Heart right ventricle (tissue), 16 donors: ENCODE results near the gene ATXN1. TPM values are rescaled to one million over a fixed set of nuclear protein-coding genes. Genes with fewer than 3 reads are reported as not detected.

Experiments used
- ATAC-seq, 8 donors: fragments of 200-7000 bp; cut with Tn5 transposase; one replicate each; pipeline ENCODE4 v1.9.1; 2020; ENCODE audit warnings: mild to moderate bottlenecking in 8 of 8, moderate library complexity in 8 of 8, moderate number of reproducible peaks in 1 of 8
- DNase-seq, 2 donors: peaks; one replicate each; pipeline ENCODE4 v3.0.0-alpha.2; 2020
- H3K27ac ChIP-seq, 10 donors: fragments of 200-600 bp; sonication (generic) in 2 of 10; one replicate each; pipeline versions ENCODE4 v1.5.0 to v1.8.0; 2020 to 2022; ENCODE audit warnings: mild to moderate bottlenecking in 3 of 10
- H3K27me3 ChIP-seq, 7 donors: fragments of 200-600 bp; one replicate each; pipeline ENCODE4 v1.8.0; 2021 to 2022; ENCODE audit warnings: mild to moderate bottlenecking in 2 of 7
- H3K36me3 ChIP-seq, 9 donors: fragments of 200-600 bp; sonication (generic) in 1 of 9; one replicate each; pipeline versions ENCODE4 v1.5.0 to v1.8.0; 2020 to 2022; ENCODE audit warnings: mild to moderate bottlenecking in 2 of 9
- H3K4me1 ChIP-seq, 9 donors: fragments of 200-600 bp; sonication (generic) in 1 of 9; one replicate each; pipeline versions ENCODE4 v1.5.0 to v1.8.0; 2020 to 2022; ENCODE audit warnings: mild to moderate bottlenecking in 4 of 9
- H3K4me3 ChIP-seq, 10 donors: fragments of 200-600 bp; sonication (generic) in 2 of 10; one replicate each; pipeline versions ENCODE4 v1.5.0 to v1.8.0; 2020 to 2022; ENCODE audit warnings: mild to moderate bottlenecking in 7 of 10, moderate library complexity in 2 of 10
- H3K9me3 ChIP-seq, 11 donors: fragments of 200-600 bp in 10 of 11; sonication (generic) in 2 of 11; one replicate each; pipeline versions ENCODE4 v1.5.0 to v1.8.0; 2013 to 2022; ENCODE audit warnings: mild to moderate bottlenecking in 2 of 11, control low read depth in 1 of 11, moderate library complexity in 1 of 11
- WGBS, 2 donors: extraction: QIAGEN DNeasy Blood & Tissue Kit; methylation state at CpG; one replicate each; pipeline ENCODE4 v1.1.7; 2013; ENCODE audit warnings: inconsistent platforms in 1 of 2; 5-methylcytosine and 5-hydroxymethylcytosine counted together
- intact Hi-C, 10 donors: fragments of 100-400 bp; cut with DNase I; formaldehyde crosslinking; loops; one replicate each; pipeline versions ENCODE4 v1.11.1 to v1.14.2; 2022
- polyA plus RNA-seq, 2 donors: library from polyadenylated mRNA; stranded (reverse); fragments of 200-250 nt; gene quantifications; one replicate each; pipeline ENCODE4 v1.2.3, GENCODE V29; 2013
- total RNA-seq, 10 donors: library from RNA; stranded (reverse); fragmentation: NEBNext Ultra II Directional in 3 of 10; extraction: Animal tissue kit (Norgen Biotek cat#: 25700) in 3 of 10; gene quantifications; one replicate each; pipeline versions ENCODE4 v1.2.1 to v1.2.4, GENCODE V29; 2021 to 2023
- TF ChIP-seq, protein P1 (sequence below), 9 donors: fragments of 200-600 bp; sonication (generic) in 2 of 9; IDR thresholded peaks; one replicate each; pipeline versions ENCODE4 v1.5.0 to v1.8.0; 2021 to 2022; ENCODE audit warnings: antibody characterized with exemption in 9 of 9, mild to moderate bottlenecking in 5 of 9, moderate library complexity in 1 of 9
- donor health status: Arrhythmogenic right ventricular cardiomyopathy.
- donor health status: ischemic (EF 13 %, LVEDD 7.1; RV severe dilation, severe dysfunction).
- donor health status: healthy with polysubstance abuse.
- donor health status: DM: no; HTN: yes; CAD: no.
- donor health status: DM: no; HTN: no; CAD: no.
- donor health status: ischemic (EF 25% LVEDD 6.9; RV normal size, moderate dysfunction).
- donor health status: ischemic (EF 25% LVEDD 5.7; RV mildly dilated, moderate dysfunction).
- donor health status: healthy.
- donor health status: DM: yes; HTN: yes; CAD: no.
- donor health status: Ischemic cardiomyopathy.
- donor health status: ischemic (EF 35%, LVEDD 5.7; RV mildly dilated, moderate dysfunction).
- donor health status: nonischemic (EF 11% LVEDD 7.7; RV severe dilation, severe dysfunction).
- donor health status: DM: yes; HTN: yes; CAD: no.
- donor health status: PGD.
- donor health status: ischemic (EF 29% LVEDD 5.4; RV normal size, mild dysfunction).
- donor health status: nonischemic (EF 23%, LVEDD 6.1; RV moderate dilation, normal function).

Gene ATXN1
- total and polyA plus RNA-seq, 12 donors = 4.1 to 46.5 (median 40.3) TPM

DNA sequence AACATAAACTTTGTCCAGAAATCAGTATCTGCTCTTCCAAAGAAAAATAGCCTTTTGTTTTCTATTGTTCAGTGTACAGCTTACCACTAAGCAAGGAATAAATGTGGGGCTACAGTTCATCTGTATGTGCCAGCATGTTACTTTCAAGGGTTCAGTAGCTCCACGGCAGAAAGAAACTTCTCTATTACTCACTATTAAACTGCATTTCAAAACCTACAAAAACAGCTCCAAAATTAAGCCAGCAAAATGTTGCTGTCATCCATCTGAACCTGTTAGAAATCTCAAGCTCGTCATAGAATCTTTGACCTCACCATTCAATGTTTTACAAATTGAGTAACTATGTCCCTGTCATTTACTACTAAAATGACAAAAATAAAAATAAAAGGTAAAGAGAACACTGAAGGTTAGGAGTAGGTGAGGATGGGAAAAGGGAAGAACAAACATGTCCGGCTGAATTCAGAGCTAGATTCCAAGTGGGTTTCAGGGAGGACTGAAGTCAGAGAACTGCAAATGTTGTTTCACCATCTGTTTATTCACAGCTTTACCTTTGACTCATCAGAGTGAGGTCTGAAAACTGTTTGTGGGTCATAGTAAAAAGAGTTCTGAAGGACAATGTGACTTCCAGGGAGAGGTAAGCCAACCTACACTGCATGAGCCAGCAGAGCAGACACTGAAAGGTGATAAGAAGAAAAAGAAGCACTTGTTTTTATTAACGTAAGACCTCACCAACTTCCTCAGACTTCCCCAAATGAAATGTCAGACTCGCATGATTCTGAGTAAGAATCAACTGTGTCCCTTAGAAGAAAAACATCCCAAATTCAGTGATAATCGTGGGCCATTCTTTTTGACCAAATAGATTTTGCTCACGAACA lies 62.0 kb downstream of the ATXN1 start:
- H3K4me3 ChIP-seq = peak overlapping the region in 1 of 10 donors; percentile 49
- intact Hi-C loops = no loop called here
- H3K36me3 ChIP-seq = no peaks in the 10 kb centered on the region
- DNase-seq = no peak
- TF ChIP-seq, protein P1, sequence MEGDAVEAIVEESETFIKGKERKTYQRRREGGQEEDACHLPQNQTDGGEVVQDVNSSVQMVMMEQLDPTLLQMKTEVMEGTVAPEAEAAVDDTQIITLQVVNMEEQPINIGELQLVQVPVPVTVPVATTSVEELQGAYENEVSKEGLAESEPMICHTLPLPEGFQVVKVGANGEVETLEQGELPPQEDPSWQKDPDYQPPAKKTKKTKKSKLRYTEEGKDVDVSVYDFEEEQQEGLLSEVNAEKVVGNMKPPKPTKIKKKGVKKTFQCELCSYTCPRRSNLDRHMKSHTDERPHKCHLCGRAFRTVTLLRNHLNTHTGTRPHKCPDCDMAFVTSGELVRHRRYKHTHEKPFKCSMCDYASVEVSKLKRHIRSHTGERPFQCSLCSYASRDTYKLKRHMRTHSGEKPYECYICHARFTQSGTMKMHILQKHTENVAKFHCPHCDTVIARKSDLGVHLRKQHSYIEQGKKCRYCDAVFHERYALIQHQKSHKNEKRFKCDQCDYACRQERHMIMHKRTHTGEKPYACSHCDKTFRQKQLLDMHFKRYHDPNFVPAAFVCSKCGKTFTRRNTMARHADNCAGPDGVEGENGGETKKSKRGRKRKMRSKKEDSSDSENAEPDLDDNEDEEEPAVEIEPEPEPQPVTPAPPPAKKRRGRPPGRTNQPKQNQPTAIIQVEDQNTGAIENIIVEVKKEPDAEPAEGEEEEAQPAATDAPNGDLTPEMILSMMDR (IDR thresholded peaks at IDR 0.05) = no peak
- H3K4me1 ChIP-seq = peaks cover 8 to 83% (median 32%) of the 10 kb centered on the region in 9 donors
- no peaks in the 10 kb centered on the region for H3K27me3 ChIP-seq
- H3K9me3 ChIP-seq = no peaks in the 10 kb centered on the region
- peak in 5 of 8 donors; percentile 20 to 52 (median 40) for ATAC-seq
- peak overlapping the region in 3 of 10 donors; percentile 23 to 83 (median 37) for H3K27ac ChIP-seq
- 69 to 72% methylated on average over 7 of the region's 7 CpGs for WGBS, 2 donors

DNA sequence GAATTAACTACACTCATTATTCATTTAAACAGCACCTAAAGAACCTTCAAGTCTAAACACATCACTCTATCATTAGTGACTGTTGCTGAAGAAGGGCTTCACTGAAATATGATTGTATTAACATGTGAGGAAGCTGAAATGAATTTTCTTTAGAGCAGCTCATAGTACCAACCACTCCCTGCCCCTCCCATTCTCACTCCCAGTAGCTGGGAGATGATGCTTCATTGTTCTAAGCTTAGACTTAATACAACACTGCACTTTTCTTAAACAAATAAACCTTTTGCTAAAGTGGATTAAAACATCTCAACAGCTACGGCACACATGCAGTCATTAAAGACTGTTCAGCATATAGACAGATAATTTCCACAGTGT lies 63.1 kb downstream of the ATXN1 start:
- peak overlapping the region in 1 of 10 donors; percentile 83 for H3K27ac ChIP-seq

DNA sequence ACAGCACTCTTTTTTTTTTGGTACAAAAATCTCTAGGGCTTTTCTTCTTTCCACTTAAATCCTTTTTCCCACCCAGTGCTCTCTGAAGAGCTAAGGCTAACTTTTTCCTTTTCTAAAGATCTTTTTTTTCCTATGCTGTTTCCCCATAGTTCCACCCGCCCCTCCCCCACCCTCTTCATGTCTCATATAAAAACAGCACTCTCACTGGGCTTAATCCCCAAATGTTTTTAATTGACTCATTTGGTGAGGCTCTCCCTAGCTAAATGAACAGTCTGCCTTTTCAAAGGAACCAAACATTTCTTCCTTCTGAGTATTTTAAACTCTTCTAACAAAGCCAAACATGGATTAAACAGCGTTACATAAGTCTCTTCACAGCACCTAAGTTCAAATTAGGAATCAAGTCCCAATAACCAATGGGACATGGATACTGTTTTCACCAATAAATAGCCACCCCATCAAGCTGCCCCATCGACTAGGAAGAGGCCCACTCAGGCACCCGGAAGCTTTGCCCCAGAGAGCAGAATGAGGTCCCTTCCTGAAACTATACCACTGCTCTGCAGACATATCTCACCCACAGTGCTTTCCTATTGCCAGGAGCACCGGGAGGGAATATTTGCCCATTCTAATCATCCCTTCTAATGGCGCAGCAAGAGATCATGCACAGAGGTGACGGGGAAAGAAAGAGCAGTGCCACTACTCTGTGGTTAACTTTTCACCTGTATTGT lies 63.7 kb downstream of the ATXN1 start:
- WGBS, 2 donors = 78 to 86% methylated on average over 7 of the region's 7 CpGs
- peaks cover 8 to 77% (median 30%) of the 10 kb centered on the region in 9 donors for H3K4me1 ChIP-seq
- no peaks in the 10 kb centered on the region for H3K27me3 ChIP-seq
- peak overlapping the region in 1 of 10 donors; percentile 83 for H3K27ac ChIP-seq
- intact Hi-C loops = no loop called here
- H3K36me3 ChIP-seq = no peaks in the 10 kb centered on the region
- no peak overlapping the region for H3K4me3 ChIP-seq
- TF ChIP-seq, protein P1 (IDR thresholded peaks at IDR 0.05) = no peak
- DNase-seq (no peak), ATAC-seq (no peak)
- H3K9me3 ChIP-seq = no peaks in the 10 kb centered on the region

More for the DNA sequence above, 63.1 kb downstream of the ATXN1 start:
- 83 to 91% methylated on average over 1 of the region's 1 CpG for WGBS, 2 donors
- Histone ChIP-seq H3K9me3 (no peaks in the 10 kb centered on the region), H3K36me3 (no peaks in the 10 kb centered on the region), H3K27me3 (no peaks in the 10 kb centered on the region), H3K4me3 (no peak overlapping the region), H3K4me1 (peaks cover 8 to 77% (median 30%) of the 10 kb centered on the region in 9 donors)
- DNase-seq (no peak), ATAC-seq (no peak)
- TF ChIP-seq, protein P1 (IDR thresholded peaks at IDR 0.05) = no peak
- intact Hi-C loops = no loop called here

DNA sequence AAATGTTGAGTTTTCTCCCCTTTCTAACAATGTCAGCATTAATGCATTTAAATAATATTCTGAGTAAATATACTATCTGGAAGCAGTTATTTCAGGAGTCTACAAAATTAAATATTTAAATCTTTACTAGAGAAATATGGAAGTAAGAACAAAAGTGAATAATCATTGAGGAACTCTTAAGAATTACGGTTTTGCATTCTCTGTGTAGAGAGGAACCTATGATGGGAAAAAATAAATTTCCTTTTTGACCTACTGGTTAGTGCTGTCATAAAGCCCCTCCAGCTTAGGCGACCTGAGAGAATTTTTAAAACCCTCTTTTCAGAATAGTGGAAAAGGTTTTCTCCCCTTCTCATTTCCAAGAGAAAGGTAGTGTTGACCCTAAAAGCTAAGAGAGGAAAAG lies 64.8 kb downstream of the ATXN1 start:
- DNase-seq (no peak), ATAC-seq (no peak)
- TF ChIP-seq, protein P1 (IDR thresholded peaks at IDR 0.05) = no peak
- Histone ChIP-seq H3K36me3 (no peaks in the 10 kb centered on the region), H3K4me3 (no peak overlapping the region), H3K27me3 (no peaks in the 10 kb centered on the region), H3K4me1 (peaks cover 8 to 82% (median 30%) of the 10 kb centered on the region in 9 donors), H3K27ac (no peak overlapping the region), H3K9me3 (no peaks in the 10 kb centered on the region)
- 89 to 90% methylated on average over 2 of the region's 2 CpGs for WGBS, 2 donors
- intact Hi-C loops = no loop called here
